K562 (cell line): ENCODE data around the gene DISC1. TPM values are rescaled to one million over a fixed set of nuclear protein-coding genes. Genes with fewer than 3 reads are reported as not detected.

ENCODE experiments used
- ATAC-seq: fragments of 200-7000 bp; cut with Tn5 transposase; 3 replicates; pipeline ENCODE4 v1.9.1; 2020; ENCODE audit warnings: moderate library complexity
- BruUV-seq: library from RNA; stranded (reverse); fragments of 400-500 nt; replicated peaks from 2 replicates; lab custom pipeline; 2021; lab: Mats Ljungman, UMichigan
- CTCF ChIA-PET: fragments of 300-600 bp; formaldehyde crosslinking; extraction: SDS; loops from one replicate; lab custom pipeline; 2021; ENCODE audit warnings: low intra/inter-chr PET ratio; lab: Yijun Ruan, JAX
- POLR2A ChIA-PET: fragments of 300-600, 350-650 bp; sonication (Branson Sonifier 250); formaldehyde crosslinking; extraction: SDS; loops from one replicate; lab custom pipeline; 2021; ENCODE audit warnings: antibody characterized with exemption, inconsistent platforms; lab: Yijun Ruan, JAX
- DNase-seq, 4 experiments: peaks; one replicate each; pipeline versions ENCODE4 v3.0.0 to v3.0.0-alpha.2; 2011 to 2018; ENCODE audit warnings: low spot score in 3 of 4, mixed read lengths in 3 of 4; ENCODE audit errors: extremely low read depth in 1 of 4
- FAIRE-seq: peaks from 2 replicates; lab custom pipeline; 2011; peaks lifted over from hg19 to GRCh38; lab: Jason Lieb, UNC
- H2AFZ ChIP-seq: 2 replicates; pipeline ENCODE4 v1.6.0; 2011; ENCODE audit warnings: low read depth, low read length, control low read depth, inconsistent platforms
- H3K27ac ChIP-seq: fragments of 200-600 bp; 3 replicates; pipeline ENCODE4 v1.8.0; 2011; ENCODE audit warnings: low read depth, mild to moderate bottlenecking, control low read depth, inconsistent platforms, low read length, moderate library complexity, mixed read lengths; ENCODE audit errors: extremely low read depth
- H3K27me3 ChIP-seq, 2 experiments: fragments of 300-600 bp in 1 of 2; 2 replicates in 1 of 2; 3 replicates in 1 of 2; pipeline versions ENCODE4 v1.6.0 to v1.8.0; 2011; ENCODE audit warnings: inconsistent platforms in 2 of 2, low read length in 2 of 2, mild to moderate bottlenecking in 1 of 2, mixed read lengths in 1 of 2, moderate library complexity in 1 of 2; ENCODE audit not compliant: control insufficient read depth in 2 of 2, insufficient read depth in 2 of 2
- H3K36me3 ChIP-seq: fragments of 300-600 bp; 3 replicates; pipeline ENCODE4 v1.8.0; 2011; ENCODE audit warnings: mild to moderate bottlenecking, low read length, inconsistent platforms; ENCODE audit not compliant: control insufficient read depth, insufficient read depth
- H3K4me1 ChIP-seq, 2 experiments: fragments of 200-600 bp in 1 of 2; replicated peaks in 1 of 2; 2 replicates in 1 of 2; 3 replicates in 1 of 2; pipeline versions ENCODE4 v1.5.1 to v1.8.0; 2011; ENCODE audit warnings: inconsistent platforms in 2 of 2, low read length in 2 of 2, mild to moderate bottlenecking in 1 of 2, mixed read lengths in 1 of 2, moderate library complexity in 1 of 2; ENCODE audit not compliant: control insufficient read depth in 2 of 2, insufficient read depth in 2 of 2
- H3K4me2 ChIP-seq: 2 replicates; pipeline ENCODE4 v1.6.1; 2011; ENCODE audit warnings: low read length, control low read depth, inconsistent platforms, mixed read lengths; ENCODE audit not compliant: insufficient read depth
- H3K4me3 ChIP-seq: fragments of 200-600 bp; sonication (generic), shearing (Covaris generic); 2 replicates; pipeline ENCODE4 v1.5.1; 2016; ENCODE audit warnings: control low read depth, inconsistent platforms
- H3K79me2 ChIP-seq: fragments of 200-600 bp; 3 replicates; pipeline ENCODE4 v1.8.0; 2011; ENCODE audit warnings: low read length, inconsistent platforms; ENCODE audit not compliant: control insufficient read depth, insufficient read depth
- H3K9ac ChIP-seq, 2 experiments: 2 replicates each; pipeline versions ENCODE4 v1.6.0 to v1.6.1; 2011; ENCODE audit warnings: low read depth in 2 of 2, low read length in 2 of 2, control low read depth in 1 of 2, inconsistent platforms in 1 of 2, mild to moderate bottlenecking in 1 of 2, mixed read lengths in 1 of 2; ENCODE audit not compliant: insufficient read depth in 1 of 2
- H3K9me1 ChIP-seq: one replicate; pipeline ENCODE4 v1.6.0; 2011; ENCODE audit warnings: inconsistent platforms, mild to moderate bottlenecking, low read length, moderate library complexity; ENCODE audit not compliant: control insufficient read depth, insufficient read depth
- H3K9me3 ChIP-seq: replicated peaks from 2 replicates; pipeline ENCODE4 v1.5.1; 2011; ENCODE audit warnings: low read depth, low read length, inconsistent platforms; ENCODE audit not compliant: control insufficient read depth, insufficient read depth
- H4K20me1 ChIP-seq: replicated peaks from 2 replicates; pipeline ENCODE4 v1.6.1; 2011; ENCODE audit warnings: low read length, inconsistent platforms, mixed read lengths; ENCODE audit not compliant: control insufficient read depth, insufficient read depth
- CBX2 ChIP-seq: fragments of 200-600 bp; sonication (generic); IDR thresholded peaks from one replicate; pipeline ENCODE4 v1.6.1; 2012; ENCODE audit warnings: mild to moderate bottlenecking, low read length, inconsistent platforms; ENCODE audit not compliant: insufficient read depth, poor library complexity, severe bottlenecking
- NONO ChIP-seq, 2 experiments: fragments of 200-400 bp in 1 of 2; fragments of 450-650 bp in 1 of 2; formaldehyde crosslinking in 1 of 2; IDR thresholded peaks; 2 replicates each; pipeline ENCODE4 v1.6.1; 2017; ENCODE audit warnings: low read depth in 2 of 2, mild to moderate bottlenecking in 2 of 2, moderate library complexity in 2 of 2, low read length in 1 of 2
- PRMT5 ChIP-seq: sonication (generic); formaldehyde crosslinking; IDR thresholded peaks from 2 replicates; pipeline ENCODE4 v1.5.0; 2020; ENCODE audit warnings: missing genetic modification reagents
- TCF7 ChIP-seq: sonication (generic); IDR thresholded peaks from 2 replicates; pipeline ENCODE4 v1.6.1; 2016; ENCODE audit warnings: antibody characterized with exemption, borderline replicate concordance
- WGBS: fragments of 100-300 bp; shearing (Covaris generic); methylation state at CpG from one replicate; pipeline ENCODE4 v1.1.6; 2016; ENCODE audit warnings: low coverage, mixed read lengths; ENCODE audit not compliant: insufficient coverage; ENCODE audit errors: missing lambda C conversion rate; 5-methylcytosine and 5-hydroxymethylcytosine counted together
- in situ Hi-C: fragments of 300-500 bp; cut with MboI; formaldehyde crosslinking; loops from 4 replicates; pipeline ENCODE4 v1.15.0; 2018; ENCODE audit warnings: inconsistent platforms, mixed read lengths
- intact Hi-C: fragments of 100-400 bp; cut with micrococcal nuclease; formaldehyde crosslinking; loops from 2 replicates; pipeline ENCODE4 v1.14.2; 2022
- polyA plus RNA-seq, 8 experiments: library from polyadenylated mRNA; depleted of rRNA in 4 of 8; stranded (reverse) in 5 of 8; unstranded in 3 of 8; fragments of >200 nt; fragmentation: Nextera tagmentation in 2 of 8; fragmentation: Illumina TruSeq in 1 of 8; extraction: Ambion mirVana in 2 of 8; extraction: Trizol in 1 of 8; gene quantifications; 2 replicates each; pipeline versions ENCODE4 v1.2.1 to v1.2.3, GENCODE V29; 2011 to 2014; ENCODE audit warnings: inconsistent platforms in 1 of 8, missing spikeins in 1 of 8
- total RNA-seq, 7 experiments: library from RNA; depleted of rRNA in 6 of 7; stranded (reverse); fragments of >200 nt in 6 of 7; fragmentation: Illumina TruSeq in 2 of 7; extraction: Trizol in 2 of 7; gene quantifications; 2 replicates each; pipeline versions ENCODE4 v1.2.1 to v1.2.3, GENCODE V29; 2011 to 2021; ENCODE audit warnings: low replicate concordance in 1 of 7
- TF ChIP-seq, protein P1 (sequence below): fragments of 200-400 bp; formaldehyde crosslinking; IDR thresholded peaks from 2 replicates; pipeline ENCODE4 v1.6.1; 2017; ENCODE audit warnings: mild to moderate bottlenecking, low read depth, low read length, moderate library complexity
- TF ChIP-seq, protein P2 (sequence below): fragments of 450-650 bp; formaldehyde crosslinking; conservative IDR thresholded peaks from 2 replicates; pipeline ENCODE4 v1.4.0; 2022; ENCODE audit warnings: mild to moderate bottlenecking, missing genetic modification characterization
- TF ChIP-seq, protein P3 (sequence below): fragments of 250-450 bp; sonication (Bioruptor Pico); IDR thresholded peaks from 2 replicates; pipeline ENCODE4 v1.4.0; 2020; ENCODE audit warnings: mild to moderate bottlenecking, moderate library complexity, borderline replicate concordance
- TF ChIP-seq, protein P4 (sequence below): fragments of 450-650 bp; IDR thresholded peaks from one replicate; pipeline ENCODE4 v1.6.1; 2018; ENCODE audit warnings: mild to moderate bottlenecking, moderate library complexity; ENCODE audit not compliant: partially characterized antibody
- TF ChIP-seq, protein P5 (sequence below), 2 experiments: fragments of 450-650 bp; IDR thresholded peaks; 2 replicates each; pipeline ENCODE4 v1.6.1; 2018; ENCODE audit warnings: mild to moderate bottlenecking in 2 of 2, low read depth in 1 of 2; ENCODE audit not compliant: partially characterized antibody in 2 of 2

Gene DISC1
- total and polyA plus RNA-seq, 9 of the 15 experiments (the other 6 are each of a cell fraction or from before 2014, with no cell fraction given): 0.01 to 0.11 (median 0.08) TPM; not detected in 1

DNA sequence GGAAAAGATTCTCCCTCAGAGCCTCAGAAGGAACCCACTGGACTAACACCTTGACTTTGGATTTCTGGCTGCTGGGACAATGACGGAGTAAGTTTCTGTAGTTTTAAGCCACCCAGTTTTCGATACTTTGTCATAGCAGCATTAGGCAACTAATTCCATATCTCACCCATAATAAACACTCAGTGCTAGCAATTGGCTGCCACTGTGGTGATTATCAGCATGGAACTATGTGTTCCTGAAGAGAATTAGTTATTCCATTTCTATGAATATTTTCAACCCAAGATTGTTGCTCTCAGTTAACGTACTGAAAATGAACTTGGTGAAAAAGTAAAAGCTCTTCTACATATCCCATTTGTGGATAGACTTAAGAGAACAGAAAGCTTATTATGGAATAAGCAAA lies 299.3 kb downstream of the DISC1 start:
- Histone ChIP-seq H3K4me2 (no peak overlapping the region), H3K4me3 (no peak overlapping the region), H3K9me3 (no peaks in the 10 kb centered on the region), H3K36me3 (no peaks in the 10 kb centered on the region), H3K27me3 (no peaks in the 10 kb centered on the region; a peak in 1 of 5 replicates), H2AFZ (no peak overlapping the region), H3K9ac (no peak overlapping the region), H3K79me2 (no peaks in the 10 kb centered on the region), H3K27ac (no peak overlapping the region), H3K4me1 (no peaks in the 10 kb centered on the region), H3K9me1 (no peaks in the 10 kb centered on the region), H4K20me1 (no peaks in the 10 kb centered on the region)
- in situ Hi-C loops: no loop called here
- 2% methylated on average over 3 of the region's 3 CpGs for WGBS
- ChIA-PET POLR2A (no interaction called here), CTCF (no interaction called here)
- no peak for FAIRE-seq
- no TSS peak for BruUV-seq
- intact Hi-C loops: no loop called here
- DNase-seq: no peak
- ATAC-seq: no peak
- TF ChIP-seq, protein P1, sequence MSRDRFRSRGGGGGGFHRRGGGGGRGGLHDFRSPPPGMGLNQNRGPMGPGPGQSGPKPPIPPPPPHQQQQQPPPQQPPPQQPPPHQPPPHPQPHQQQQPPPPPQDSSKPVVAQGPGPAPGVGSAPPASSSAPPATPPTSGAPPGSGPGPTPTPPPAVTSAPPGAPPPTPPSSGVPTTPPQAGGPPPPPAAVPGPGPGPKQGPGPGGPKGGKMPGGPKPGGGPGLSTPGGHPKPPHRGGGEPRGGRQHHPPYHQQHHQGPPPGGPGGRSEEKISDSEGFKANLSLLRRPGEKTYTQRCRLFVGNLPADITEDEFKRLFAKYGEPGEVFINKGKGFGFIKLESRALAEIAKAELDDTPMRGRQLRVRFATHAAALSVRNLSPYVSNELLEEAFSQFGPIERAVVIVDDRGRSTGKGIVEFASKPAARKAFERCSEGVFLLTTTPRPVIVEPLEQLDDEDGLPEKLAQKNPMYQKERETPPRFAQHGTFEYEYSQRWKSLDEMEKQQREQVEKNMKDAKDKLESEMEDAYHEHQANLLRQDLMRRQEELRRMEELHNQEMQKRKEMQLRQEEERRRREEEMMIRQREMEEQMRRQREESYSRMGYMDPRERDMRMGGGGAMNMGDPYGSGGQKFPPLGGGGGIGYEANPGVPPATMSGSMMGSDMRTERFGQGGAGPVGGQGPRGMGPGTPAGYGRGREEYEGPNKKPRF: no peak
- TF ChIP-seq PRMT5 (CRISPR knock-in tag) (no peak), CBX2 (no peak), TCF7 (no peak), NONO (IDR thresholded peaks at IDR 0.05; ENCODE audit: low read depth in 2 of 2, low read length in 1 of 2) (no peak)
- TF ChIP-seq, protein P2, sequence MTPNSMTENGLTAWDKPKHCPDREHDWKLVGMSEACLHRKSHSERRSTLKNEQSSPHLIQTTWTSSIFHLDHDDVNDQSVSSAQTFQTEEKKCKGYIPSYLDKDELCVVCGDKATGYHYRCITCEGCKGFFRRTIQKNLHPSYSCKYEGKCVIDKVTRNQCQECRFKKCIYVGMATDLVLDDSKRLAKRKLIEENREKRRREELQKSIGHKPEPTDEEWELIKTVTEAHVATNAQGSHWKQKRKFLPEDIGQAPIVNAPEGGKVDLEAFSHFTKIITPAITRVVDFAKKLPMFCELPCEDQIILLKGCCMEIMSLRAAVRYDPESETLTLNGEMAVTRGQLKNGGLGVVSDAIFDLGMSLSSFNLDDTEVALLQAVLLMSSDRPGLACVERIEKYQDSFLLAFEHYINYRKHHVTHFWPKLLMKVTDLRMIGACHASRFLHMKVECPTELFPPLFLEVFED: no peak
- TF ChIP-seq, protein P3, sequence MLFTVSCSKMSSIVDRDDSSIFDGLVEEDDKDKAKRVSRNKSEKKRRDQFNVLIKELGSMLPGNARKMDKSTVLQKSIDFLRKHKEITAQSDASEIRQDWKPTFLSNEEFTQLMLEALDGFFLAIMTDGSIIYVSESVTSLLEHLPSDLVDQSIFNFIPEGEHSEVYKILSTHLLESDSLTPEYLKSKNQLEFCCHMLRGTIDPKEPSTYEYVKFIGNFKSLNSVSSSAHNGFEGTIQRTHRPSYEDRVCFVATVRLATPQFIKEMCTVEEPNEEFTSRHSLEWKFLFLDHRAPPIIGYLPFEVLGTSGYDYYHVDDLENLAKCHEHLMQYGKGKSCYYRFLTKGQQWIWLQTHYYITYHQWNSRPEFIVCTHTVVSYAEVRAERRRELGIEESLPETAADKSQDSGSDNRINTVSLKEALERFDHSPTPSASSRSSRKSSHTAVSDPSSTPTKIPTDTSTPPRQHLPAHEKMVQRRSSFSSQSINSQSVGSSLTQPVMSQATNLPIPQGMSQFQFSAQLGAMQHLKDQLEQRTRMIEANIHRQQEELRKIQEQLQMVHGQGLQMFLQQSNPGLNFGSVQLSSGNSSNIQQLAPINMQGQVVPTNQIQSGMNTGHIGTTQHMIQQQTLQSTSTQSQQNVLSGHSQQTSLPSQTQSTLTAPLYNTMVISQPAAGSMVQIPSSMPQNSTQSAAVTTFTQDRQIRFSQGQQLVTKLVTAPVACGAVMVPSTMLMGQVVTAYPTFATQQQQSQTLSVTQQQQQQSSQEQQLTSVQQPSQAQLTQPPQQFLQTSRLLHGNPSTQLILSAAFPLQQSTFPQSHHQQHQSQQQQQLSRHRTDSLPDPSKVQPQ: no peak
- TF ChIP-seq, protein P4, sequence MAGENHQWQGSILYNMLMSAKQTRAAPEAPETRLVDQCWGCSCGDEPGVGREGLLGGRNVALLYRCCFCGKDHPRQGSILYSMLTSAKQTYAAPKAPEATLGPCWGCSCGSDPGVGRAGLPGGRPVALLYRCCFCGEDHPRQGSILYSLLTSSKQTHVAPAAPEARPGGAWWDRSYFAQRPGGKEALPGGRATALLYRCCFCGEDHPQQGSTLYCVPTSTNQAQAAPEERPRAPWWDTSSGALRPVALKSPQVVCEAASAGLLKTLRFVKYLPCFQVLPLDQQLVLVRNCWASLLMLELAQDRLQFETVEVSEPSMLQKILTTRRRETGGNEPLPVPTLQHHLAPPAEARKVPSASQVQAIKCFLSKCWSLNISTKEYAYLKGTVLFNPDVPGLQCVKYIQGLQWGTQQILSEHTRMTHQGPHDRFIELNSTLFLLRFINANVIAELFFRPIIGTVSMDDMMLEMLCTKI: no peak
- TF ChIP-seq, protein P5, sequence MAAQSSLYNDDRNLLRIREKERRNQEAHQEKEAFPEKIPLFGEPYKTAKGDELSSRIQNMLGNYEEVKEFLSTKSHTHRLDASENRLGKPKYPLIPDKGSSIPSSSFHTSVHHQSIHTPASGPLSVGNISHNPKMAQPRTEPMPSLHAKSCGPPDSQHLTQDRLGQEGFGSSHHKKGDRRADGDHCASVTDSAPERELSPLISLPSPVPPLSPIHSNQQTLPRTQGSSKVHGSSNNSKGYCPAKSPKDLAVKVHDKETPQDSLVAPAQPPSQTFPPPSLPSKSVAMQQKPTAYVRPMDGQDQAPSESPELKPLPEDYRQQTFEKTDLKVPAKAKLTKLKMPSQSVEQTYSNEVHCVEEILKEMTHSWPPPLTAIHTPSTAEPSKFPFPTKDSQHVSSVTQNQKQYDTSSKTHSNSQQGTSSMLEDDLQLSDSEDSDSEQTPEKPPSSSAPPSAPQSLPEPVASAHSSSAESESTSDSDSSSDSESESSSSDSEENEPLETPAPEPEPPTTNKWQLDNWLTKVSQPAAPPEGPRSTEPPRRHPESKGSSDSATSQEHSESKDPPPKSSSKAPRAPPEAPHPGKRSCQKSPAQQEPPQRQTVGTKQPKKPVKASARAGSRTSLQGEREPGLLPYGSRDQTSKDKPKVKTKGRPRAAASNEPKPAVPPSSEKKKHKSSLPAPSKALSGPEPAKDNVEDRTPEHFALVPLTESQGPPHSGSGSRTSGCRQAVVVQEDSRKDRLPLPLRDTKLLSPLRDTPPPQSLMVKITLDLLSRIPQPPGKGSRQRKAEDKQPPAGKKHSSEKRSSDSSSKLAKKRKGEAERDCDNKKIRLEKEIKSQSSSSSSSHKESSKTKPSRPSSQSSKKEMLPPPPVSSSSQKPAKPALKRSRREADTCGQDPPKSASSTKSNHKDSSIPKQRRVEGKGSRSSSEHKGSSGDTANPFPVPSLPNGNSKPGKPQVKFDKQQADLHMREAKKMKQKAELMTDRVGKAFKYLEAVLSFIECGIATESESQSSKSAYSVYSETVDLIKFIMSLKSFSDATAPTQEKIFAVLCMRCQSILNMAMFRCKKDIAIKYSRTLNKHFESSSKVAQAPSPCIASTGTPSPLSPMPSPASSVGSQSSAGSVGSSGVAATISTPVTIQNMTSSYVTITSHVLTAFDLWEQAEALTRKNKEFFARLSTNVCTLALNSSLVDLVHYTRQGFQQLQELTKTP (IDR thresholded peaks at IDR 0.05; ENCODE audit: low read depth in 1 of 2, partially characterized antibody in 2 of 2): no peak
